ENCODE results near the gene LYPD6.

GRCh38 chr2:149410701-149411484 lies 80.5 kb downstream of the LYPD6 start:
- TF ChIP-seq CTCF (IDR thresholded peaks at IDR 0.05) (no peak), POLR2A (IDR thresholded peaks at IDR 0.05; ENCODE audit: low read depth) (no peak), POLR2AphosphoS5 (IDR thresholded peaks at IDR 0.05) (no peak)

Measured in esophagus muscularis mucosa (tissue), 3 donors.